Measurements from ENCODE around the gene CD247.

Gene CD247

GRCh38 chr1:167512046-167512654 lies 6.2 kb downstream of the CD247 start:
- DNase-seq (ENCODE audit: low read depth) = no peak

DNA sequence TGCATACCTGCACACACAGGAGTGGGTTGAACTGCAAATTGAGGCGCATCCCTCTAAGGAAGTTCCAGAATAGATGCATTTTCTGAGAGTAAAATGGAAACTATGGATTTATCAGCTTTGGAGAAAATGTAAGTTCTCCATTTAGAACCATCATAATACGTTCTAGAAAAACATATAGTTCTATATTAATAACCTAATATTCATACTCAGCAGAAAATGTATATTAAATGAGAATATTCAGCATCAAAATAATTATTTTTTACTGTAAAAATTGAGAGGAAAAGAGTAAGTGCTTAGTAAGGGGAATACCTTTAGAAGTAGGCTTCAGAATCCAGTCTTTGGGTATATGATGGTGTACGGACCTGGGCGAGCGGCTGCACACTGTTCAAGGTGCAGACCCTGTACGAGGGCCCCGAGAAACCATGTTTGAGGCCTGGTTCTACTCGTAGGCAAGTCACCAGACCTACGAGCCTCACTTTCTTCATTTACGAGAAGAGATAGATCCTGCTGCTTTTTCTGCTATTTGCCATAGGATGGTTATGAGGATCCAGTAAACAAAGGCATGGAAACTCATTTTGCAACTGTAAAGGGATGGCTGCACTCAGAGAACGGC lies 6.8 kb downstream of the CD247 start:
- no peak for DNase-seq (ENCODE audit: low read depth)

DNA sequence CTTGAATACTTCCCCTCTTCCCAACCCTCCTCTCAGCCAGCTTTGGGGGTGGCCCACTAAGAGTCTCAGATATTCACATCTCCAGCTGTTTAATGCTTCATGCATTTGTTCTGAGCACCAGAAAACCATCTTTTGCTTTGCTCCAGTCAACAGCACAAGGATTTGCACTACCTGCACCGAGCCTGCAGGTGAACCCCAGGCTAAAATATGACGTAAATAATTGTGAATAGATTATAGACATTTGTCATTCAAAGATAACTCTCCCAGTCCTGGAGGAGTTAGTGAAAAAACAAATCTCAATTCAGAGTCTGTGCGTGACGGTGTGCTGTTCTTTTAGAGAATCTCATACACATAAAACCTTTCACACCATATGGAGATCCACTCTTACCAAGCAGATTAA lies 7.4 kb downstream of the CD247 start:
- DNase-seq (ENCODE audit: low read depth) = no peak

GRCh38 chr1:167510244-167510643 lies 8.1 kb downstream of the CD247 start:
- no peak for DNase-seq (ENCODE audit: low read depth)

DNA sequence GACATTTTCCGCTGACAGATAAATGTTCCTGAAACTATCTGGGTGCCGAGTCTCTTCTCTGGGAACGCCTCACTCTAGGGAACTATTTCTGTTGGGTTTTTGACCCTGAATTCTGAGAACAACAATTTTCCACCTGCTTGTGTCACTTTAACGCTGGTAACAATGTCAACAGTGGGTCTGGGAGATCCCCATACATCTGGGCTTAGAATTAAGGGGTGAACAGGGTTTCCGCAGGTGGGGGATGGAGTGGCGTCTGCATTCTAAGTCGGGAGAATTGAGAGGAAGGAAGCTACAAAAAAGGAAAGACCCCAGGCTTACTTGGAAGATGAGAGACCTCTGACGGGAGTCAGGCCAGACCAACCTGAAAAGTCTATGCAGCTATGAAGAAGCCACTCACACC lies 8.7 kb downstream of the CD247 start:
- no peak for DNase-seq (ENCODE audit: low read depth)

DNA sequence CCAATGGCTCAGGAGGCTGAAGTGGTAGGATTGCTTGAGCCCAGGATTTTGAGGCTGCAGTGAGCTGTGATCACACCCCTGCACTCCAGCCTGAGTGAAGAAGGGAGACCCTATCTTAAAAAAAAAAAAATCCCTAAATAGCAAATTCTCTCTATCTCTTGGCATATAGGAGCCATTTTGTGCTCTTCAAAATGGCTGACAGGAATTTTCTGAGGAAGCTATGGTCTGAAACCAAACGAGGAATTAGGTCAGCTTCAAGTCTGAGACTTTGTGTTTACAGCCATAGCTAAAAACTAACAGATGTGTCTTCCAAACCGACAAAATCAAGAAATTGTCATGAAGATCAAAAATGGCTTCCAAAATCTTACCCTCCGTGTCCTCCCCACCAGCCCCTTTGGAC lies 10.6 kb downstream of the CD247 start:
- no peak for DNase-seq (ENCODE audit: low read depth)

DNA sequence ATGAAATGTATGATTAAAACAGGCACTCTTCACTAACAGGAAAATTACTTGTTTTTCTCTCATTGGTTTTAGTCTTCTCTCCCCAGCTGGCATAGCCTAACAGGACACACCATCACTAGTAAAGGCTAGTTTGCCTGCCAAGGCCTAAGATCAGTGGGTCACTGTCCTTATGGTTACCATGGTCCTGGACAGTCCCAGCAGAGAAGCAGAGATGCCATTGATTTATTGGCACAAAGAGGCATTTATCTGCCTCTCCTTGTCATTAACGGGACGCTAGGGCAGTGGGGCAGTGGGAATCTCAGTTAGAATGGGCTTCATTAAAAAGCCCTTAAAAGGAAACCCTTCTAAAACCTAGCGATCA lies 13.9 kb downstream of the CD247 start:
- DNase-seq (ENCODE audit: low read depth) = no peak

- DNase-seq (ENCODE audit: low read depth) = no peak
Observed at GRCh38 chr1:167503626-167504466, 14.5 kb downstream of the CD247 start.

DNA sequence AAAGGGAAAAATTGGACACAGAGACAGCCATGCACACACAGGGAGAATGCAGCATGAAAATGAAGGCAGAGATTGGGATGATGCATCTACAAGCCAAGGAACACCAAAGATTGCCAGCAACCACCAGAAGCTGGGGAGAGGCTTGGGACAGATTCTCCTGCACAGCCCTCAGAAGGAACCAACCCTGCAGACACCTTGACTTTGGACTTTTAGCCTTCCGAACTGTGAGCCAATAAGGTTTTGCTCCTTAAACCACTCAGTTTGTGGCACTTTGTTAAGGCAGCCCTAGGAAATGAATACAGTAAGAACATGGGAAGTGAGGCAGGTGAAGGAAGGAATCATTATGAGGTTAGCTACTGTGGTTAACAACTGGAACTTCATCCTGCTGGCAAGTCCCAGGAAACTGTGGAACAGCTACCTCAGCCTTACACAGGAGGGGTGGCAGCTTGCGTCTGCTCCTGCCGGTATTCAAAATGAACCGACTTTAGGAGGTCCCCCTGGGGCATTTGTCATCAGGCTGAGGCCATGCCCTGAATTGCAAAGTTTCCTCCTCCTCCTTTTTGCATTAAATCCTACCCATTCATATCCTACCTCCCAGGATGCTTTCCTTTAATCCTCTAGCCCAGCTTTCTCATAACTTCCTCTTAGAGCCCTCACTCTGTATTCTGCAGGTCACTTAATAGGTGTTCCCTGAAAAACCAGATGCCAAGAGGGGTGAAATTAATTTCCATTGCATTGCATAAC lies 15.4 kb downstream of the CD247 start:
- no peak for DNase-seq (ENCODE audit: low read depth)

DNA sequence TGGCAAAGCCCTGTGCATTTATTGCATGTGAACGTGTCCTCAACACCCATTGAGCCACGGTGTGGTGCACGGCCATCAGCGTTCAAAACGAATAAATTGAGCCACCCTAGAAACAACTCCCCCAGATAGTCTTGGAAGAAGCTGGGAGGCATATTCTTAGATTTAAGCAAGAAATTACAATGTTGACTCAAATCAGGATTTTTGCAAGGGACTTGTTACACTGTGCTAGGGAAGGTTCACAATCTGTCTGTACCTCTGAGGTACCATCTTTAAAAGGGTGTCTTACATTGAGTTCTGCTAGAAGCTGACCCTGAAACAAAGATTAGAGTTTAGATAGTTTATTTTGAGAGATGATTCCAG lies 16.2 kb downstream of the CD247 start:
- no peak for DNase-seq (ENCODE audit: low read depth)

DNA sequence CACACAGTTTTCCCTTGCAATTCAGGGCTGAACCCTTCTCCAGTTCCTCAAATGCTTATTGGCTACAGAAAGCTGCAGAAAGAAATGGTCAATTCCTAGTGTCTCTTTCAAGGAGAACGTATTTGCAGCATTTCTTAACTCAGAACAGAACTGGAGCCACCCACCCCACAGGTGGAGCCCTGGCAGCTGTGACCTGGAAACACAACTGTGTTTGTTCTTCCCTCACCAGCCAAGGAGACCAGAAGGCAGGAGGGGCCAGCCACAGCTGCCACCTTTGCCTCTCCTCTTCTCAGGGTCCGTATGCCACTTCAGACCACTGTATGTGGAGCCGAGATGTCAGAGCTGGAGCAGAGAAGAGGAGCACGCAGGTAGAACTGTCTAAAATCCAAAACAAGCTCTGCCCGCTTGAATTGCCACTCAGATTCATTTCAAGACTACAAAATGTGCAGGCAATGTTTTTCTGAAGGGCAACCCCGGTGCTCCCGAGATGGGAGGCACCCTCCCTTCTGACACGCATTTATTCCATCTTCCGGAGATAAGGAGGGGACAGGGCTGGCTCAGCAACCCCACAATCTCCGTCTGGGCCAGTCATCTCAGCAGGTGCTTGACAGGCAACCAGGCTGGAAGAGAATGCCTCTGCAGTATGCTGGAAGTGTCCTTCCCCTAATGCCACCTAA lies 16.7 kb downstream of the CD247 start:
- no peak for DNase-seq (ENCODE audit: low read depth)

DNA sequence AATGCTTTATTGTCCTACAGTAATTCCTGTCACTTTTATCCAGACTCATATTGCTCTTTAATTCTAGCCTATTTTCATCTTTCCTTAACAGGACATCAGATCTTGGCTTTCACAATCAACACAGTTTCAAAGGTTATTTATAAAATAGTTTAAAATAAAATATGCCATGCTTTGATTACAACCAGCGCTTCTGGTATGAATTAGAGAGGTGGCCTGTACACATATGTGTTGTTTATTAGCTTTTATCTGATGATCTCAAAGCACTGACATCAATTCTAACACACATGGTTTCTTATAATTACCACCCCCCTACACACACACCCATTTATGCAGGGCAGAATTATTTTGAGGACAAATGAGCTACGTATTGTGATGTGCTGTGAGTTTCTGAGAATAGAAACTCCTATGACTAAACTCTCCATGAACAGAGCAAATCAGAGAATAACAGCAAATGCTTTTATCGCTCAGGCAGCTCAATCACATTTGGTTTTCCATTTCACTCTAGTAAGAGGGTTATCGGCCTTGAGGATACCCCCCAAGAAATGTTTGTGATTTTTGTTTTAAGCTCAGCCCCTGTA lies 18.0 kb downstream of the CD247 start:
- DNase-seq (ENCODE audit: low read depth) = no peak

DNA sequence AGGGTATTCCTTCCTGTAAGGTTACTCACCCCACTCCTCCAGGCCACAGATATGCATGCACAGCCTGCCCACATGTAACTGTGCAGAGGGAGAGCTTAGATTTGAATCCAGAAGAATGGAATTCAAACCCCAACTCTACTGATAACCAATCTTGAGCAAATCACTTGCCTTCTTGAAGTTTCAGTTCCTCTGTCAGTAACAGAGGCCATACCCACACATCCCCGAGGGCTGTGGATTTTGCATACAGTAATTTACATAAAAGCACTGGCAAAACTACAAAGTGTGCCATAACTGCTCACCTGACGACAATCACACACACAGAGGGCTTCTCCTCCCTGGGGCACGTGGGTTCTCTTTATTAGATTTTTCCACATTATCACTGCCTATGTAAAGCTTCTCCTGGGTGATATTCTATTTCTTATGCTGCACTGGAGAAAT lies 18.6 kb downstream of the CD247 start:
- DNase-seq (ENCODE audit: low read depth) = no peak

DNA sequence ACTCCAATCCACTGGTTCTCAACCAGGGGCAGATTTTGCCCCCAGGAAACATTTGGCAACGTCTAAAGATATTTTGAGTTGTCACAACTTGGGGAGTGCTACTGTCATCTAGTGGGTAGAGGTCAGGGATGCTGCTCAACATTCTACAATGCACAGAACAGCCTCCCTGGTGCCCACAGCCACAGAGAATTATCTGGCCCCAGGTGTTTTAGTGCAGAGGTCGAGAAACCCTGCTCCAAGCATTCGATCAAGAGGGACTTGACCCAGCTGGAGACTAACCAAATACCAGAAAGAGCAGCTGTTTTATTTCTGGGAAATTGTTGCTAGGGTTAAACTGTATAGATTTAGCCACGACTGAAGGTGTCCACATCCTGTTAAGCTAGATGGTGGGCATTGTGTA lies 19.2 kb downstream of the CD247 start:
- DNase-seq (ENCODE audit: low read depth) = no peak

DNA sequence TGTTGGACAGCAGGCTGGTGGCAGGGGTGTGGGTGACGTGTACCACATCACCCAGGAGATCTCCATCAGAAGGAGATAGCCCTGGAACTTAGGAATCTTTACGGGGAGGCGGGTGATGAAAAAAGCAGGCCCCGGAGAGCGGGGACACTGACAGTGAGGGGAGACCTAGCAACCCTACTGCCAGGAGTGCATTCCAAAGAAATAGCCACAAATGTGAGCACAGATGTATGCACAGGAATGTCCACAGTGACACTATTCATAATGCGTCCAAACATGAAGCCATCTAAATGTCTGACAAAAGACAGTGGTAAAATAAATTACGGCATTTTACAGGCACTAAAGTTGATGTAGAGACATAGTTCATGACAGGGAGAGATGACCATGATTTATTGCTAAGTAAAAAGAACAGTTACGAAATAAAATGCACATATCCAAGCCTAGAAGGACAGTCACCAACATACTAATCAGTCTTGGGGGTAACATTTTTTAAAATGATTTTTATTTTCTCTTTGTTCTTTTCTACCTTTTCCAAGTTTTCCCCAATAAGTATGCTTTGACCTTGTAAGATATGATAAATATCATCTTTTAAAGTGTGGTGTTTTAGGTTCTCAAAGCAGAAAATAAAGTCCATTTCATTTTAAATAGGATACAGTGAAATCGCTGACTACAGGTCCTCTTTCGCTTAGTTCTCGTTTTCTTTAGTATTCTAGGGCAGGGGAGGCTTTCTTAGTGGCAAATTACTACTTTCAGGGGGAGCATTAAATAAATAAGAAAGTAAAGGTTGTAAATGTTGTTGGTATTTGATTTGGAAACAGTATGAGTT lies 21.3 kb downstream of the CD247 start:
- DNase-seq (ENCODE audit: low read depth) = no peak

DNA sequence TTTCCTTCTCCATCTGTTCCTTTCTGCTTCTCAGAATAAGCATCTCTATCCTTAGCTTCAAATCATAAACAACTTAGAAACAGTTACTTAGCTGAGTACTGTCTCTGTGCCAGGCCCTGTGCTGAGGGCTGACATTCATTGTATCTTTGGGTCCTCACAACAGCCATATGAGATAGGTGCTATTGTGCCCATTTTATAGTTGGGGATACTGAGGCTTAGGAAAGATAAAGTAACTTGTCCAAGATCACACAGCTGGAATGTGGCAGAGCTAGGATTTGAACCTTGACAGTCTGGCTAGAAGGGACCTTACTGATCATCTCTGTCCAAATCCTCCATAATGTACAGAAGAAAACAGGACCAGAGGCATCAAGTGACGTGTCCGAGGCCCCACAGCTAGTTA lies 25.0 kb downstream of the CD247 start:
- DNase-seq (ENCODE audit: low read depth) = no peak

DNA sequence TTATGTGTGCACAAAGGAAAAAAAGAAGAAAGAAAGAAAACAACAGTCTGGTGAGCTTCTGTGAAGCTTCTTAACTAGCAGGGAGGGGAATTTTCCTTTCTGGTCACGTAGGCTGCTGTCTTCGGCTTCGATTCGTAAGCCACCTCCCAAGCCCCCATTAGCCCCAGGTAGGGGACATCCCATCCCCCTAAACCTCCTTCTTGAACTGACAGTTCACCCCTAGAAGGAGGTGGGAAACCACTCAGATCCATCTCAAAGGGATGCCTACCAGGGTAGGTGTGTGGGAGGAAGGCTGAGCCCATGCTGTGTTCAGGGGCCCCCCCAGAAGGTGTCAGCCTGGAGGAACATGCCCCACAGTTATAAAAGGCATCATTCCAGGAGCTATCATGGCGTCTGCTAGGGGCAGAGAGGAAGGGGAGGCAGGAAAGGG lies 25.8 kb downstream of the CD247 start:
- DNase-seq (ENCODE audit: low read depth) = no peak

GRCh38 chr1:167491586-167492461 lies 26.5 kb downstream of the CD247 start:
- DNase-seq (ENCODE audit: low read depth) = no peak

GRCh38 chr1:167490765-167491164 lies 27.6 kb downstream of the CD247 start:
- DNase-seq (ENCODE audit: low read depth) = no peak

All from activated T-helper 9 cell treated with anti-CD3 and anti-CD28 coated beads, Interleukin-2, amount 50 U/mL, for 16 hours (primary cell).